D721Med (cell line): ENCODE measurements around the gene RFC4.

Source experiments
- DNase-seq: peaks from one replicate; pipeline ENCODE4 v3.0.0; 2011; ENCODE audit warnings: low spot score; ENCODE audit not compliant: insufficient read length
- FAIRE-seq: peaks from 2 replicates; lab custom pipeline; 2011; peaks lifted over from hg19 to GRCh38; lab: Jason Lieb, UNC
- TF ChIP-seq, protein P1 (sequence below): IDR thresholded peaks from 2 replicates; pipeline ENCODE4 v1.5.1; 2012; ENCODE audit warnings: mild to moderate bottlenecking, control low read depth; ENCODE audit not compliant: insufficient read depth; ENCODE audit errors: missing control alignments

Gene RFC4

DNA sequence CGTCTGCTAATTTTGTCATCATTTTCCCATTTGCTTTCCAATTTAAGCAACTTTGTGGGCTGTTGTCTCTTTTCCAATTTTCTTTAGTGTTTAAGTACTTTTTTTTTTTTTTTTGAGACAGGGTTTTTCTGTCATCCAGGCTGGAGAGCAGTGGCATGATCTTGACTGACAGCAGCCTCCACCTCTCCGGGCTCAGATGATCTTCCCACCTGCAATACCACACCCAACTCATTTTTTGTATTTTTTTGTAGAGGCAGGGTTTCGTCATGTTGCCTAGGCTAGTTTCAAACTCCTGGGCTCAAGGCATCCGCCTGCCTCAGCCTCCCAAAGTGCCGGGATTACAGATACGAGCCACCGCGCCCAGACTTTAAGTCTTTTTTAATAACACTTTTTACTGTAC lies 49.1 kb downstream of the RFC4 start:
- TF ChIP-seq, protein P1, sequence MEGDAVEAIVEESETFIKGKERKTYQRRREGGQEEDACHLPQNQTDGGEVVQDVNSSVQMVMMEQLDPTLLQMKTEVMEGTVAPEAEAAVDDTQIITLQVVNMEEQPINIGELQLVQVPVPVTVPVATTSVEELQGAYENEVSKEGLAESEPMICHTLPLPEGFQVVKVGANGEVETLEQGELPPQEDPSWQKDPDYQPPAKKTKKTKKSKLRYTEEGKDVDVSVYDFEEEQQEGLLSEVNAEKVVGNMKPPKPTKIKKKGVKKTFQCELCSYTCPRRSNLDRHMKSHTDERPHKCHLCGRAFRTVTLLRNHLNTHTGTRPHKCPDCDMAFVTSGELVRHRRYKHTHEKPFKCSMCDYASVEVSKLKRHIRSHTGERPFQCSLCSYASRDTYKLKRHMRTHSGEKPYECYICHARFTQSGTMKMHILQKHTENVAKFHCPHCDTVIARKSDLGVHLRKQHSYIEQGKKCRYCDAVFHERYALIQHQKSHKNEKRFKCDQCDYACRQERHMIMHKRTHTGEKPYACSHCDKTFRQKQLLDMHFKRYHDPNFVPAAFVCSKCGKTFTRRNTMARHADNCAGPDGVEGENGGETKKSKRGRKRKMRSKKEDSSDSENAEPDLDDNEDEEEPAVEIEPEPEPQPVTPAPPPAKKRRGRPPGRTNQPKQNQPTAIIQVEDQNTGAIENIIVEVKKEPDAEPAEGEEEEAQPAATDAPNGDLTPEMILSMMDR, result no peak
- FAIRE-seq, result no peak

DNA sequence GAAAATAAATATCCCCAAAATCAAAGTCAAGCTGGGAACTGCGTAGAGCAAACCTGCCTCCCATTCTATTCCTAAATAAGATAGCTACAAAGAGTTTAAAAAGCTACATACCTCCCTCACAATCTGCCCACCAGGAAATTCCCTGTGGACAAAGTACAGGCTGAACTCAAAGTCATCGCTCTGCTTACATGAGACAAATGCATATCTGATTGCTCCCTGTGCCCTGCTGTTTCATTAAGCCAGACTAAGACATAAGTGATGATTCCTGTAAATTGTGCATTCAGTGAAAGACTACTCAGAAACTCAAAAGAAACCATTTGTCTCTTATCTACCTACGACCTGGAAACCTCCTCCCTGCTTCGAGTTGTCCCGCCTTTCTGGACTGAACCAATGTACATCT lies 51.4 kb downstream of the RFC4 start:
- DNase-seq, result no peak
- no peak for FAIRE-seq
- TF ChIP-seq, protein P1, result no peak

More for the DNA sequence above, 49.1 kb downstream of the RFC4 start:
- no peak for DNase-seq

DNA sequence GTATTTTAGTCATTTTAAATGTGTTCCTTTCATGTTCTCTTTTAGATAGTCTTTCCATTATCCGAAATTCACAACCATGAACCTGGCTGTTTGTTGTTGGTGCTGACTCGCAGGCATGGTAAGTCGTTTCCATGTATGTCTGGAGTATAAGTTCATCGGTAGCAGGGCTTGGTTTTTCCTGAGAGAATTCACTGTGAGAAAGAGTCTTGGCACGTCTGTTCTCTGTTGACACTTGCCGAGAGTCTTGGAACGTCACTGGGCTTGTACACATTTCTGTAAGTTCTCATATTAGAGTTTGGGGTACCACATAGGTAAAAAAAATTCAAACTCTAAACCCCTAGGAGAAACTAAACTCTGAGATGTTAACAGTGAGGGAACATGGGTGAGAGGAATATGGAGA lies 52.3 kb downstream of the RFC4 start:
- FAIRE-seq (no peak), DNase-seq (no peak)
- TF ChIP-seq, protein P1, result no peak

DNA sequence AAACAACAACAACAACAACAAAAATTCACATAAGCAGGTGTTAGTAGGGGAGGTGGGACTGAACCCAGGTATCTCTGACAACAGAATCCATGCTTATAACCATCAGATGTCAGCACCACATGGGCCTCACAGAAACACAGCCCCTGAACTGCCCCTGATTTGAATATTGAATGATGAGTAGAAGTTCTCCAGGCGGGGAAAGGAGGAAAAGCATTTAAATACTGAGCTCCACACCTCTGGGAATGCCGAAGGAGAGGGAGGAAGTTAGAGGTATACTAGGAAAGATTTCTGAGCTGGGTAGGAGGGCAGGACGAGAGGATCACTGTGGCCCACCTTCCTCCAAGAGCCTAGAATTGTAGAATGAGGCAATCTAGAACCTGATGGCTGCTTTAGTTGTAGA lies 54.8 kb downstream of the RFC4 start:
- no peak for FAIRE-seq
- DNase-seq, result no peak
- TF ChIP-seq, protein P1, result no peak

DNA sequence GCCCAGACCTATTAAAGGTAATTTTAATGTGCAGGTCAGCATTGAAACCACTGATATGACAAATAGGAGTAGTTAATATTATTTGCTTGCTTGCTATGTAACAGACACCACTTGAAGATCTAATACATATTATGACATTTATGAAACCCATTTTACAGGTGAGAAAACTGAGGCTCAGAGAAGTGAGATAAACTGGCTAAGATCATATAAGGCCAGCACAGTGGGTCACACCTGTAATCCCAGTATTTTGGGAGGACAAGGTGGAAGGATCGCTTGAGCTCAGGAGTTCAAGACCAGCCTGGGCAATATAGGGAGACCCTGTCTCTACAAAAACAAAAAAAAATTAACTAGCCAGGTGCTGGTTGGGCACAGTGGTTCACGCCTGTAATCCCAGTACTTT lies 56.0 kb downstream of the RFC4 start:
- TF ChIP-seq, protein P1, result no peak
- no peak for DNase-seq
- no peak for FAIRE-seq

DNA sequence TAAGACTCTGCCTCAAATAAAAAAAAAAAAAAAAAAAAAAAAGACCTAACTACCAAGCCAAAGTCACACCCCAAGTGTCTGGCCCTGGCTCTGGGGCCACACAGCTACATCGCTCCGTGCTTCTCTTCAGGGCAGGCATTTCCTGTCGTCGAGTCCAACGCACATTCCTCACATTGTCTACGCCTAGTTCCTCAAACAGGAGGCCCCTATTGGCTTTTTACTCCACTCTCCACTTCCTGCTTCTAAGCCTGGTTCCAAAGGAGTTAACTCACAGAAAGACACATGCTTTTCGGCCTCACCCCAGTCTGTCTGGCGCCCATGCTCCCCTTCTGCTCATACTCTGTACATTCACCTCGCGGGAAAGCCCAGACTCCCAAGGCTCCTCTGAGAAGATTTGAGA lies 60.3 kb downstream of the RFC4 start:
- TF ChIP-seq, protein P1, result no peak
- DNase-seq (no peak), FAIRE-seq (no peak)

DNA sequence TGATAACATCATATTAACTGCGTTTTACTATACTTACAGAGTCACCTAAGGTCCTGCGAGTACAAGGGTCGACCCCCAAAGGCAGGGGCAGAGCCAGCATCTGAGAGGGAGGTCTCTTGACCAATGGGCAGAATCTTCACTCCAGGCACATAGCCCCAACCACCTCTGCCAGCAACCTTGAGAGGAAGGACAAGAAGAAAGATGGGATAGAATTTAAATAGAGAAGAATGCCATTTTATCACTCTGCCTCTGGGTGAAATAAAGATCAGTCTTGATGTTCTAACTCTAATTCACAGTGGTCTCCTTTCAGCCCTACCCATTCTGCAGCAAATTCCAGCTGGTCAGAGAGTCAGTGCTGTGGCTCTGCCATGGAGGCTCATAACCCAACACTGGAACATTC lies 62.6 kb downstream of the RFC4 start:
- no peak for FAIRE-seq
- TF ChIP-seq, protein P1, result no peak
- DNase-seq, result no peak
